Endodermal cell (in vitro differentiated cells): ENCODE data around the gene STON2. TPM values are rescaled to one million over a fixed set of nuclear protein-coding genes. Genes with fewer than 3 reads are reported as not detected.

Experiments
- DNase-seq: peaks from one replicate; pipeline ENCODE4 v3.0.0-alpha.2; 2017
- H3K27ac ChIP-seq: 2 replicates; pipeline ENCODE4 v1.5.1; 2013; ENCODE audit warnings: mild to moderate bottlenecking, low read depth, low read length, moderate library complexity
- H3K27me3 ChIP-seq: 2 replicates; pipeline ENCODE4 v1.6.1; 2013; ENCODE audit warnings: mild to moderate bottlenecking, low read length, moderate library complexity; ENCODE audit not compliant: insufficient read depth, control insufficient read depth, poor library complexity, severe bottlenecking
- H3K36me3 ChIP-seq: 2 replicates; pipeline ENCODE4 v1.7.0; 2013; ENCODE audit warnings: mild to moderate bottlenecking, low read length, moderate library complexity; ENCODE audit not compliant: control insufficient read depth, insufficient read depth
- H3K4me1 ChIP-seq: one replicate; pipeline ENCODE4 v1.7.0; 2013; ENCODE audit warnings: low read length; ENCODE audit not compliant: control insufficient read depth, insufficient read depth
- H3K4me3 ChIP-seq: 2 replicates; pipeline ENCODE4 v1.5.1; 2013; ENCODE audit warnings: mild to moderate bottlenecking, low read length, moderate library complexity
- H3K9ac ChIP-seq: 2 replicates; pipeline ENCODE4 v1.6.1; 2013; ENCODE audit warnings: mild to moderate bottlenecking, low read length, moderate library complexity; ENCODE audit not compliant: poor library complexity, severe bottlenecking; ENCODE audit errors: extremely low read depth
- H3K9me3 ChIP-seq: 2 replicates; pipeline ENCODE4 v1.6.1; 2013; ENCODE audit warnings: mild to moderate bottlenecking, low read length, moderate library complexity; ENCODE audit not compliant: control insufficient read depth
- H3K27ac Mint-ChIP-seq: 2 replicates; pipeline ENCODE4 v1.8.0; 2020; ENCODE audit warnings: mixed read lengths
- H3K27me3 Mint-ChIP-seq: 2 replicates; pipeline ENCODE4 v1.8.0; 2021; ENCODE audit warnings: mild to moderate bottlenecking, mixed read lengths; ENCODE audit not compliant: insufficient read depth
- H3K36me3 Mint-ChIP-seq: 2 replicates; pipeline ENCODE4 v1.8.0; 2020; ENCODE audit warnings: low read depth, mixed read lengths
- H3K4me1 Mint-ChIP-seq: 2 replicates; pipeline ENCODE4 v1.8.0; 2020; ENCODE audit warnings: mixed read lengths
- H3K4me3 Mint-ChIP-seq: 2 replicates; pipeline ENCODE4 v1.8.0; 2020; ENCODE audit warnings: mild to moderate bottlenecking, moderate library complexity, mixed read lengths
- H3K9me3 Mint-ChIP-seq: 2 replicates; pipeline ENCODE4 v1.8.0; 2020; ENCODE audit warnings: mild to moderate bottlenecking, mixed read lengths
- CTCF ChIP-seq: fragments of 200-600 bp; sonication (generic); conservative IDR thresholded peaks from 2 replicates; pipeline ENCODE4 v1.5.0; 2021; ENCODE audit warnings: antibody characterized with exemption, mild to moderate bottlenecking
- whole genome bisulfite sequencing, 2 experiments: methylation state at CpG; one replicate each; pipeline versions ENCODE4 v1.1.5 to v1.1.7; 2013; ENCODE audit warnings: missing lambda C conversion rate in 2 of 2, mixed read lengths in 1 of 2; ENCODE audit not compliant: insufficient coverage in 1 of 2, insufficient read length in 1 of 2; 5-methylcytosine and 5-hydroxymethylcytosine counted together
- total RNA-seq, 2 donors: library from RNA; stranded (reverse); fragmentation: NEBNext Ultra II Directional in 1 of 2; extraction: Animal tissue kit (Norgen Biotek cat#: 25700) in 1 of 2; gene quantifications; 2 replicates in 1 of 2; 3 replicates in 1 of 2; pipeline ENCODE4 v1.2.1, GENCODE V29; 2021

Gene STON2
- total RNA-seq, 2 donors from 2014 or later = 37.2 to 43.9 TPM

- Histone ChIP-seq H3K27me3 (no peaks in the 10 kb centered on the region), H3K4me3 (no peak overlapping the region), H3K27ac (no peak overlapping the region), H3K4me1 (no peaks in the 10 kb centered on the region), H3K9me3 (no peaks in the 10 kb centered on the region), H3K9ac (no peak overlapping the region), H3K36me3 (no peaks in the 10 kb centered on the region)
- H3K27me3 Mint-ChIP-seq = no peaks in the 10 kb centered on the region
- DNase-seq = no peak
- no peaks in the 10 kb centered on the region for H3K36me3 Mint-ChIP-seq
- 96 to 100% methylated on average over 1 of the region's 1 CpG for WGBS, 2 experiments
- no peaks in the 10 kb centered on the region for H3K9me3 Mint-ChIP-seq
- no peak overlapping the region for H3K4me3 Mint-ChIP-seq
- no peak overlapping the region for H3K27ac Mint-ChIP-seq
- no peak for TF ChIP-seq CTCF
- peaks cover 7% of the 10 kb centered on the region for H3K4me1 Mint-ChIP-seq
These were observed 28.3 kb downstream of the STON2 start for GRCh38 chr14:81371802-81372201.

DNA sequence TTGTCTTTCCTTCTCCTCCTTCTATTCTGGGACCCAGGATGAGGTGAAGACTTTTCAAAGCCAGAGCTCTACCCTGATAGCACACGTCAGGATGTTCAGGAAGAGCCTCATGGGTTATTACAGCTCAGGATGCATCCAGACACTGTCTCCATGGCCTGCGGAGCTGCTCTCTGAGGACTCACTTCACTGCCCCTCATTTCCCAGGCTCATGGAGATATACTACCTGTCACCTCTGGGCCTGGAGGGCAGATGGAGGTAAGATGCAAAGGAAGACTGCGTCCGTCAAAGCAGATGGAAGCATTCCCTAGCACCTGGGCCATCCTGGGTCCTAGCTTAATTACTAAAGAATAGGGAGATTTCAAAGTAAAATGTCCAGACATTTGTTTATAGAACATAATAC lies 32.6 kb downstream of the STON2 start:
- H3K9me3 Mint-ChIP-seq = no peaks in the 10 kb centered on the region
- H3K27me3 ChIP-seq = no peaks in the 10 kb centered on the region
- no peaks in the 10 kb centered on the region for H3K27me3 Mint-ChIP-seq
- WGBS, 2 experiments = 86 to 91% methylated on average over 2 to 4 of the region's 4 CpGs
- no peaks in the 10 kb centered on the region for H3K9me3 ChIP-seq
- H3K4me1 Mint-ChIP-seq = peaks cover 19% of the 10 kb centered on the region
- H3K27ac ChIP-seq = no peak overlapping the region
- H3K36me3 ChIP-seq = no peaks in the 10 kb centered on the region
- peaks cover 7% of the 10 kb centered on the region for H3K4me1 ChIP-seq
- no peak for DNase-seq
- H3K9ac ChIP-seq = no peak overlapping the region
- H3K4me3 Mint-ChIP-seq = no peak overlapping the region
- no peaks in the 10 kb centered on the region for H3K36me3 Mint-ChIP-seq
- TF ChIP-seq CTCF = no peak
- H3K4me3 ChIP-seq = no peak overlapping the region
- H3K27ac Mint-ChIP-seq = no peak overlapping the region

DNA sequence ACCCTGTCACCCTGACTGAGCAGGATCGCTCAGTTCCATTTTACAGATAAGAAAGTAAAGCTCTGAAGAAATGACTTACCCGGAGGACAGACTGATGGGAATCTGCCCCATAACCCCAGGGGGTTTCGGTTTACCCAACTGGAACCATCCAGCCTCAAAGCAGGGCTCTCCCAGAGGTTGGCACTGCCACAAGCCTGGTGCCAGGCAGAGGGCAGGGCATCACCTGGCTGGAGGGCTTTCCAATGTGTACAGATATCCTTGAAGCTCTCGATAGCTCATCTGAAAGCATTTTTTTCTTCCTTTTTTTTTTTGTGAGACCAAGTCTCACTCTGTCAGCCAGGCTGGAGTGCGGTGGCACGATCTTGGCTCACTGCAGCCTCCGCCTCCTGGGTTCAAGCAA lies 33.2 kb downstream of the STON2 start:
- H3K4me3 ChIP-seq = no peak overlapping the region
- Mint-ChIP-seq H3K36me3 (no peaks in the 10 kb centered on the region), H3K27me3 (no peaks in the 10 kb centered on the region), H3K4me1 (peaks cover 17% of the 10 kb centered on the region), H3K27ac (no peak overlapping the region), H3K4me3 (no peak overlapping the region), H3K9me3 (no peaks in the 10 kb centered on the region)
- H3K9me3 ChIP-seq = no peaks in the 10 kb centered on the region
- DNase-seq = no peak
- WGBS, 2 experiments = 94 to 100% methylated on average over 7 of the region's 7 CpGs
- H3K9ac ChIP-seq = no peak overlapping the region
- H3K36me3 ChIP-seq = no peaks in the 10 kb centered on the region
- H3K4me1 ChIP-seq = peaks cover 7% of the 10 kb centered on the region
- H3K27ac ChIP-seq = no peak overlapping the region
- TF ChIP-seq CTCF = no peak
- no peaks in the 10 kb centered on the region for H3K27me3 ChIP-seq
